Lower leg skin (tissue), 4 donors: ENCODE data around the gene TENM4. TPM values are rescaled to one million over a fixed set of nuclear protein-coding genes. Genes with fewer than 3 reads are reported as not detected.

ENCODE experiments used
- DNase-seq, 2 donors: peaks; one replicate each; pipeline ENCODE4 v3.0.0-alpha.2; 2019; ENCODE audit warnings: low spot score in 2 of 2
- H3K4me3 ChIP-seq: fragments of 200-600 bp; sonication (generic); 2 replicates; pipeline ENCODE4 v1.5.1; 2017; ENCODE audit warnings: mild to moderate bottlenecking, low read depth; ENCODE audit not compliant: poor library complexity, severe bottlenecking
- POLR2A ChIP-seq, 2 donors: fragments of 450-650 bp; IDR thresholded peaks; one replicate each; pipeline ENCODE4 v1.6.1; 2016 to 2017; ENCODE audit warnings: antibody characterized with exemption in 2 of 2, mild to moderate bottlenecking in 1 of 2, moderate library complexity in 1 of 2
- WGBS, 2 donors: methylation state at CpG; one replicate each; pipeline ENCODE4 v1.1.5; 2018; 5-methylcytosine and 5-hydroxymethylcytosine counted together
- intact Hi-C: fragments of 100-400 bp; cut with DNase I; formaldehyde crosslinking; loops from one replicate; pipeline ENCODE4 v1.15.0; 2023; ENCODE audit warnings: low total_unique reads
- total RNA-seq, 4 donors: library from RNA; depleted of rRNA; stranded (reverse); fragments of >200 nt; gene quantifications; one replicate each; pipeline ENCODE4 v1.1.0, GENCODE V29; 2016
- TF ChIP-seq, protein P1 (sequence below), 3 donors: fragments of 450-650 bp; IDR thresholded peaks; one replicate each; pipeline ENCODE4 v1.5.1; 2016; ENCODE audit warnings: antibody characterized with exemption in 3 of 3, mild to moderate bottlenecking in 3 of 3, moderate library complexity in 2 of 3

TENM4 gene
- total RNA-seq, 4 donors from 2014 or later: 34.4 to 41.1 (median 36.6) TPM

DNA sequence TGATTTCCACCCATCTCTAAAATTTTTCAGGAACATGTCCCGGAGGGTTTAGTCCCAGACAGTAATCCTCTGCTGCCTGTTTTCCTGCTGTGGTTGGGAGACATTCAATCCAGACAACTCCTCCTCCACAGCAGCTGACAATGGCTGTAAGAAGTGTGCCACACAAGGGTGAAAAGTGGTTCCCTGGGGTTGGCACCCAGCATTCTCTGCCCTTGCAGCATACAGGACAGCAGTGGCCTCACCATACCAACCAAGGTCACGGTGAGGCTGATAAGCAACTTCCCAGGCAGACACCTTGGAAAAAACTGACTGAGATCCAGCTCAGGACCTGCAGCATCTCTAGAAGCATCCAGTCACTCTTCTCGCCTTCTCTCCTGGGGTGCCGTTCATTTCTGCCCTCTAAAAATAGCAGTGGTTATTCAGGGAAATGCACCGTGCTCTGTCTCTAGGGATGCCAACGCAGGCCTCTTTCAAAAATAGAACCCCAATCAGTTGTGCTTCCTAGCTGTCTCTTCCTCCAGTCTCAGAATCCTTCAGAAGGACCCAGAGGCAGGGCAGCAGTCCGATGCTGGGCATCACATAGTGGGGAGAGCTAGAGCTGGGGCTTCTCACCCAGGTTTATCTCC, 241.0 kb downstream of the TENM4 start:
- WGBS, 2 donors: 84 to 86% methylated on average over 7 of the region's 7 CpGs
- DNase-seq: peak in 1 of 2 donors; percentile 50
- H3K4me3 ChIP-seq: no peak overlapping the region
- TF ChIP-seq POLR2A (IDR thresholded peaks at IDR 0.05): no peak
- TF ChIP-seq, protein P1, sequence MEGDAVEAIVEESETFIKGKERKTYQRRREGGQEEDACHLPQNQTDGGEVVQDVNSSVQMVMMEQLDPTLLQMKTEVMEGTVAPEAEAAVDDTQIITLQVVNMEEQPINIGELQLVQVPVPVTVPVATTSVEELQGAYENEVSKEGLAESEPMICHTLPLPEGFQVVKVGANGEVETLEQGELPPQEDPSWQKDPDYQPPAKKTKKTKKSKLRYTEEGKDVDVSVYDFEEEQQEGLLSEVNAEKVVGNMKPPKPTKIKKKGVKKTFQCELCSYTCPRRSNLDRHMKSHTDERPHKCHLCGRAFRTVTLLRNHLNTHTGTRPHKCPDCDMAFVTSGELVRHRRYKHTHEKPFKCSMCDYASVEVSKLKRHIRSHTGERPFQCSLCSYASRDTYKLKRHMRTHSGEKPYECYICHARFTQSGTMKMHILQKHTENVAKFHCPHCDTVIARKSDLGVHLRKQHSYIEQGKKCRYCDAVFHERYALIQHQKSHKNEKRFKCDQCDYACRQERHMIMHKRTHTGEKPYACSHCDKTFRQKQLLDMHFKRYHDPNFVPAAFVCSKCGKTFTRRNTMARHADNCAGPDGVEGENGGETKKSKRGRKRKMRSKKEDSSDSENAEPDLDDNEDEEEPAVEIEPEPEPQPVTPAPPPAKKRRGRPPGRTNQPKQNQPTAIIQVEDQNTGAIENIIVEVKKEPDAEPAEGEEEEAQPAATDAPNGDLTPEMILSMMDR (IDR thresholded peaks at IDR 0.05): no peak
- intact Hi-C loops: no loop called here

DNA sequence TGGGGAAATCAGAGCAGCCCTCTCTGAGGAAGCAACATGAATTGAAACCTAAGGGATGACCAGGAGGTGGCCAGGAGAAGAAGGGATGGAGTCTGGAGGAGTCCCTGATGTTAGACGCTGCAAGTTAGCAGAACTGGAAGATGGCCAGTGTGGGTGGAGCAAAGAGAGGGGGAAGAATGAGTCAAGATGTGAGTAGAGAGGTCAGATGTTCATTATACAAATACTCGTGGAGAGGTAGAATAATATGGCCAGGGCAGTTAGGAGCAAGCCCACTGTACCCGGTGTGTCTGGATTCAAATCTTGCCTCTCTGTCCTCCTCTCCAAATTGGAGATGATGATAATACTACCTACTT, 242.0 kb downstream of the TENM4 start:
- WGBS, 2 donors: 42 to 49% methylated on average over 3 of the region's 3 CpGs
- intact Hi-C loops: no loop called here
- no peak for DNase-seq
- no peak for TF ChIP-seq POLR2A (IDR thresholded peaks at IDR 0.05)
- TF ChIP-seq, protein P1 (IDR thresholded peaks at IDR 0.05): no peak
- no peak overlapping the region for H3K4me3 ChIP-seq

DNA sequence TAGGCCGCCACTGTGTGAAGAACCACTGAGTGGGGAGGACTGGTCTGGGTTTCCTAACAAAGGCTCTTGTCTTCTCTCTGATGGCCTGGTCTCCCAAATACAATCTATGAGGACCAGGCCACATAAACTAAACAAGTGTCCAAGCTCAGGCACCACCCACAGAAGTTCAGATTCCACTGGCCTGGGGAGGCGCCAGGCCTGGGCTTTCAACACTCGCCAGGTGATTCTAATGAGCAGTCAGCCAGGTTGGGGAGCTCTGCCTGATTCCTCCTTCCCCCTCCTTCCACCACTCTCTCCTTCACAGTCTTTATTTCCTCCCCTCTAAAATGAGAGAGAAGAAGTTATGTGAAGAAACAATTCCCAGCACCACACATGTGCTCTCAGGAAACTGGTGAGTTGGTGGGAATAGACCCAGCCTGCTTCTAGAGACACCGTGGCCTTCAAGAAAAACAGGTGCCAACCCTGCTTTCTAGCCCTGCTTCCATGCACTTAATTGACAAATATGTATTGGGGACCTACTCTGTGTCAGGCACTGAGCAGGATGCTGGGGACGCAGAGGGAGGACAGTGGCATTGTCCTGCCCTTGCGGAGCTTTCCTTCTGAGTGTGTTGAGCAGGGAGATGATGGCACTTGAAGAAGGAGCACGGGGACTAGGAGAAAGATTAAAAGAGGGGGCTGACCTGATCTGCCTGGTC, 242.5 kb downstream of the TENM4 start:
- H3K4me3 ChIP-seq: no peak overlapping the region
- peak in 1 of 2 donors; percentile 77 for DNase-seq
- WGBS, 2 donors: 92% methylated on average over 7 of the region's 7 CpGs
- TF ChIP-seq, protein P1 (IDR thresholded peaks at IDR 0.05): no peak
- TF ChIP-seq POLR2A (IDR thresholded peaks at IDR 0.05): no peak
- intact Hi-C loops: no loop called here

GRCh38 chr11:79196950-79197349, 243.9 kb downstream of the TENM4 start:
- H3K4me3 ChIP-seq: no peak overlapping the region
- 66 to 68% methylated on average over 4 of the region's 4 CpGs for WGBS, 2 donors
- DNase-seq: peak in 1 of 2 donors; percentile 46
- TF ChIP-seq, protein P1 (IDR thresholded peaks at IDR 0.05): no peak
- TF ChIP-seq POLR2A (IDR thresholded peaks at IDR 0.05): no peak
- intact Hi-C loops: no loop called here

GRCh38 chr11:79195209-79195608, 245.6 kb downstream of the TENM4 start:
- peak in 1 of 2 donors; percentile 63 for DNase-seq
- H3K4me3 ChIP-seq: no peak overlapping the region
- TF ChIP-seq, protein P1 (IDR thresholded peaks at IDR 0.05): no peak
- TF ChIP-seq POLR2A (IDR thresholded peaks at IDR 0.05): no peak
- intact Hi-C loops: no loop called here
- WGBS, 2 donors: 95 to 98% methylated on average over 4 of the region's 4 CpGs
